Stimulated activated CD8-positive, alpha-beta memory T cell treated with anti-CD3 and anti-CD28 coated beads, Interleukin-15, amount 100 ng/mL, for 48 hours (primary cell): ENCODE data around the gene BET1L.
"Not testable (repeated sequence)": the region's sequence is repeated elsewhere in the genome, so short reads cannot be mapped to it uniquely, and the experiment has no call there.

Experiments
- DNase-seq, 2 donors: peaks; one replicate each; pipeline ENCODE4 v3.0.0-alpha.2; 2020; ENCODE audit warnings: low read depth in 2 of 2

Gene BET1L

GRCh38 chr11:196786-197731, 10.1 kb downstream of the BET1L start:
- DNase-seq, result no peak

- DNase-seq, result not testable (repeated sequence)
These were observed 13.7 kb downstream of the BET1L start for GRCh38 chr11:193481-193880.

- not testable (repeated sequence) for DNase-seq
These were observed 14.5 kb downstream of the BET1L start, which contains the start of gene SCGB1C1 for GRCh38 chr11:192674-193128. TSS of gene SCGB1C1 (plus strand) at chr11:193078. CDS start at chr11:193100, 22 bp downstream.

GRCh38 chr11:191490-192478, 15.4 kb downstream of the BET1L start:
- peak in 1 of 2 donors; percentile 45 for DNase-seq

GRCh38 chr11:190546-190945, 16.7 kb downstream of the BET1L start:
- not testable (repeated sequence) for DNase-seq

GRCh38 chr11:189843-190311, 17.3 kb downstream of the BET1L start:
- peak in 1 of 2 donors; percentile 70 for DNase-seq

GRCh38 chr11:189200-189783, 17.9 kb downstream of the BET1L start:
- not testable (repeated sequence) for DNase-seq

GRCh38 chr11:180242-180641, 27.0 kb downstream of the BET1L start:
- DNase-seq, result not testable (repeated sequence)
